Esophagus squamous epithelium (tissue), 4 donors: ENCODE measurements around the gene ZNF12. TPM values are rescaled to one million over a fixed set of nuclear protein-coding genes. Genes with fewer than 3 reads are reported as not detected.

ENCODE experiments used
- total RNA-seq, 4 donors: library from RNA; depleted of rRNA; stranded (reverse); fragments of >200 nt; gene quantifications; one replicate each; pipeline ENCODE4 v1.1.0, GENCODE V29; 2016

The ZNF12 gene
- total RNA-seq, 4 donors from 2014 or later, result 8.6 to 22.3 (median 11.3) TPM

Other genes starting within 250 kb of the ZNF12 start
- 10 to 100 TPM; 53.4 to 92.3 (median 65.8) TPM for gene KDELR2, start 222.8 kb downstream of the ZNF12 start, total RNA-seq
- gene GRID2IP, start 155.5 kb downstream of the ZNF12 start, total RNA-seq, result 1 to 10 TPM in 1 of 4 donors, under 1 TPM in 2, not detected in 1; 0.38 to 1.1 (median 0.44) TPM
- 10 to 100 TPM in 3 of 4 donors, 1 to 10 TPM in 1; 9.4 to 29.4 (median 23.0) TPM for gene ZDHHC4, start 129.5 kb downstream of the ZNF12 start, total RNA-seq
- 10 to 100 TPM in 3 of 4 donors, 1 to 10 TPM in 1; 9.2 to 21.9 (median 14.8) TPM for gene INTS15, start 116.9 kb downstream of the ZNF12 start, total RNA-seq
- gene ZNF853, start 91.3 kb downstream of the ZNF12 start, total RNA-seq, result 1 to 10 TPM in 3 of 4 donors, under 1 TPM in 1; 0.61 to 9.3 (median 2.1) TPM
- gene ZNF316, start 69.6 kb downstream of the ZNF12 start, total RNA-seq, result 10 to 100 TPM; 11.9 to 27.8 (median 20.4) TPM
- gene RSPH10B2, start 47.2 kb upstream of the ZNF12 start, total RNA-seq, result not detected
- gene CCZ1B, start 119.3 kb upstream of the ZNF12 start, total RNA-seq, result 10 to 100 TPM; 14.6 to 46.9 (median 25.8) TPM